ENCODE measurements around the gene USP3. TPM values are rescaled to one million over a fixed set of nuclear protein-coding genes. Genes with fewer than 3 reads are reported as not detected.

USP3 gene
- total and polyA plus RNA-seq, 5 experiments from 2014 or later = 31.6 to 136 (median 42.9) TPM

DNA sequence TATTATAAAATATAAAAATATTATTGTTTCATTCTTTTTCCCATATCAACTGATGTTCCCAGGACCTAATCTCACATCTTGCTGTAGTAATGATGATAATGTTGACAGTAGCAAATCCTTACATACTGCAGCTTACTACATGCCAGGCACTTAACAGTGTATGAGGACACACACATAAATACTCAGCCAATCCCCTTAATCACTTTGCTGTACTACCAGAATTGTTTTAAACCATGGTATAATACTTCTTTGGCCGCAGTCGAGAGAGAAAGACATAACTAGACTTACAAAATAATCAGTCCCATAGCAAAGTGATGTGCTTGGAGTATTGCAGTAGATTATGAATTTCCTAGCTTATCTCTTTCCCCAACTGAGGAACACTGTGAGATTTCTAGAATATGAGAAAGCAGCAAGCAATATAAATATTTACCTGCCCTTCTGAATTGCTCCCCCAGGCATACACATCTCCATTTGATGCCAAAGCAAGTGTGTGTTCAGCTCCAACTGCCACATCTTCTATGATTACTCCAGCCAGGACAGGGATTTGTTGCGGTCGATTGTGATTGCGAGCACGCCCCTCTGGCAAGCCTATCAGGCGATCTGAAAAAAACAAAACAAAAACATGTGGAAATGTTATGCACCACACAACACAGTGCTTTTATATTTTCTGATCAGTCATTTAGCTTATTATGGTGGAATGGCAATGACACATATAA is 125.8 kb downstream of the USP3 start:
- peak overlapping the region in 3 of 10 donors; percentile 34 to 67 (median 54) for H3K27ac Mint-ChIP-seq
- H3K9me3 Mint-ChIP-seq = no peaks in the 10 kb centered on the region
- ATAC-seq (no peak), DNase-seq (no peak)
- no peaks in the 10 kb centered on the region for H3K27me3 Mint-ChIP-seq
- H3K4me3 Mint-ChIP-seq = no peak overlapping the region
- H3K36me3 Mint-ChIP-seq = peaks cover 16 to 94% (median 49%) of the 10 kb centered on the region in 3 donors
- no peaks in the 10 kb centered on the region for H3K4me1 Mint-ChIP-seq
- POLR2A ChIA-PET = no interaction called here

DNA sequence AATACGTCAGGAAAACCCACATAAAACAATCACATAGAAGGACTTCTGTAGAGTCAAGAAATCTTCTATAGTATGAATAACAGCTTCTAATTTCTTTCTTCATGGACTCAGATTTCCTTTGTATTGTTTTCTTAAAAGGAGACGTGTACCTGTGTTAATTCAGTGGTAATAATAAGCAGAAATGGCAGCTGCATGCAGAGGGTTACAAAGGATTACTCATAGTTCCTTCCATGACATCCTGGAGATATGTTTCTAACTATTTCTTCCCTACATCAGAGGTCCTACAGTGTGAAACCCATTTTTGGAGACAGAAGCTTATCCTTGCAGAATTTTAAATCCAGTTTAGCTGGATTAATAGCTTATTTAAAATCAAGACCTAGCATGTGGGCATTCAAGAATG is 128.9 kb downstream of the USP3 start:
- H3K4me3 Mint-ChIP-seq = no peak overlapping the region
- H3K9me3 Mint-ChIP-seq = no peaks in the 10 kb centered on the region
- H3K27me3 Mint-ChIP-seq = no peaks in the 10 kb centered on the region
- ATAC-seq (no peak), DNase-seq (no peak)
- peaks cover 16 to 94% (median 46%) of the 10 kb centered on the region in 3 donors for H3K36me3 Mint-ChIP-seq
- peaks cover 0 to 1% (median 0%) of the 10 kb centered on the region in 4 donors for H3K4me1 Mint-ChIP-seq
- POLR2A ChIA-PET = no interaction called here
- peak overlapping the region in 2 of 10 donors; percentile 25 to 61 for H3K27ac Mint-ChIP-seq

DNA sequence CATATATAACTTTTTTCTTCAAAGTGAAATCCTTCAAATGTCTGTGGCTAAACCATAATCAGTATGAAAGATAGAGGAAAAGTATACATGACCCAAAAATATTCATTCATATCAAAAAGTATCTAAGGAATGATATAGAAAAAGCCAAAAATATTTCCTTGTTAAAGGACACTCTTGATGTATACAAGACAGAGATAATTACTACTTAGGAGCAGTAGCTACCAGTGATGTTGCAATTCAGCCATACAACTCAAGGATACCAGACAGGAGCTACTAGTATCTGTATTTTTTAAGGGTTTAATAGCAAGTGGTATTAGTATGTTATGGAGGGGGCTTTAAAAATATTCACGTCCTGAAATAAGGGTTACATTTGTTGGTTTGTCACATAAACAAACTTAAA is 129.8 kb downstream of the USP3 start:
- Mint-ChIP-seq H3K27me3 (no peaks in the 10 kb centered on the region), H3K4me3 (no peak overlapping the region), H3K36me3 (peaks cover 16 to 90% (median 45%) of the 10 kb centered on the region in 3 donors), H3K27ac (peak overlapping the region in 3 of 10 donors; percentile 13 to 79 (median 48)), H3K4me1 (peaks cover 0 to 1% (median 0%) of the 10 kb centered on the region in 4 donors), H3K9me3 (no peaks in the 10 kb centered on the region)
- no peak for ATAC-seq
- POLR2A ChIA-PET = no interaction called here
- no peak for DNase-seq

DNA sequence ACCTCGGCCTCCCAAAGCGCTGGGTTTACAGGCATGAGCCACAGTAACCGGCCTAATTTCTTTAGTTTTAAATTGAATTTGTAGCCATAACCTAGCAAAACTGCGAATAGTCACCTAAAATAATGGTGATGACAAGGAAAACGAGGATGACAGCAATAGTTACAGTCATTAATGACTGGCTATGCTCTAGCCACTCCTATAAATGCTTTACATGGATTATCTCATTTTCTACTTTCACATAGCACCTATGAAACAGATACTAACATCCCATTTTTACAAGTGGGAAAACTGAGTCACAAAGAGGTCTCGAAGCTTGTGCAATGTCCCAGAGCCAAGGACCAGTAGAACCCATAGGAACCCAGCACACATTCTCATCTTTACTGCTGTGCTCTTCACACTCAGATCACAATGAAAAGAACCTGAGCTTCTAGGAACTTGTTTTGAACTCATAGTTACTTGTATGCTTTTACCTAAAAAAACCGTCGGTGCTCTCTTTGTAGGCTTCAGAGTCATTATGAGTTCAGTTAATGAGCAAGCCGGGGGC is 132.2 kb downstream of the USP3 start:
- DNase-seq = no peak
- peaks cover 9 to 86% (median 43%) of the 10 kb centered on the region in 3 donors for H3K36me3 Mint-ChIP-seq
- no peak overlapping the region for H3K4me3 Mint-ChIP-seq
- H3K27ac Mint-ChIP-seq = peak overlapping the region in 2 of 10 donors; percentile 41 to 74
- H3K27me3 Mint-ChIP-seq = no peaks in the 10 kb centered on the region
- H3K9me3 Mint-ChIP-seq = no peaks in the 10 kb centered on the region
- no peak for ATAC-seq
- H3K4me1 Mint-ChIP-seq = peaks cover 0 to 1% (median 0%) of the 10 kb centered on the region in 4 donors
- POLR2A ChIA-PET = interaction anchor here (1.0 kb wide), 1 partner anchor 12 kb away, joined by 3 read pairs; no protein-coding TSS in a partner anchor

DNA sequence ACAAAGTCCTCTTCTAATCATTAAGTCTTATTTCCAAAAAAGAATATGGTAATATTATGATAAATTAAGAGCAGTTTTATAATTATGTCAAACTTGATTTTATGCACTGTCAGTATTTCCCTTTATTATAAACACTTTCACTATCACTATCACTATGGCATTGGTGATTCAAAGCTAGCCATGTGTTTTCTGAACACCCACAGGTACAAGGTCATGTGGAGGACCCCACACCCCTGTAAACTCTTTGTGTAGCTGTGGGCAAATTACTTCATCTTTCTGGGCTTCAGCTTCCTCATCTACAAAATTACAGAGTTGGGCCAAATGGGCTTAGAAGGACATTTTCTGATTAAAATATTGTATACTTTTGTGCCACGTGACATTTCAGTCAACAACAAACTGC is 134.4 kb downstream of the USP3 start:
- POLR2A ChIA-PET = interaction anchor here (0.5 kb wide), 1 partner anchor 185 kb away, joined by 3 read pairs; no protein-coding TSS in a partner anchor
- ATAC-seq (no peak), DNase-seq (no peak)
- Mint-ChIP-seq H3K4me3 (no peak overlapping the region), H3K36me3 (peaks cover 9 to 83% (median 39%) of the 10 kb centered on the region in 3 donors), H3K9me3 (no peaks in the 10 kb centered on the region), H3K4me1 (peaks cover 0 to 1% (median 0%) of the 10 kb centered on the region in 4 donors), H3K27me3 (no peaks in the 10 kb centered on the region), H3K27ac (peak overlapping the region in 5 of 10 donors; percentile 20 to 56 (median 42))

DNA sequence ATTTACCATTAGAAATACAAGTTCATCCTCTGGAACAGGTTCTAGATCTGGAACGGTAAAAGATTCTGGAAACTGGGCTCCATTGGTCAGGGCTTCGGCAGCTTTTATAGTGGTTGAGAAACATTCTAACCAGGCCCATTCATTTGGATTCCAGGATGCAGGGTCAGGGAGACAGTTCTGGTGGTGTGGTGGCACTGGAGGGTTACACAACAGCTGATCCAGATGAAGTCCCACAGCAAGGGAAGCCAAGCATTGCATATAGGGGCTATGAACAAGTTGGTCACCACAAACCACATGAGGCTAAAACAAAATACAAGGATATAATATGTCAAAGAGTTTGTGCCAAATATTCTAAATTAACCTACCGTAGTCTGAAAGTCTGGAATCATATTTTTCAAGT is 135.8 kb downstream of the USP3 start:
- H3K27ac Mint-ChIP-seq = peak overlapping the region in 3 of 10 donors; percentile 16 to 60 (median 36)
- peaks cover 5 to 84% (median 43%) of the 10 kb centered on the region in 3 donors for H3K36me3 Mint-ChIP-seq
- ATAC-seq (no peak), DNase-seq (no peak)
- POLR2A ChIA-PET = no interaction called here
- no peak overlapping the region for H3K4me3 Mint-ChIP-seq
- H3K27me3 Mint-ChIP-seq = no peaks in the 10 kb centered on the region
- H3K9me3 Mint-ChIP-seq = no peaks in the 10 kb centered on the region
- peaks cover 0 to 1% (median 0%) of the 10 kb centered on the region in 4 donors for H3K4me1 Mint-ChIP-seq

Other genes with a start within 250 kb of the USP3 start
- 10 to 100 TPM; 27.0 to 28.5 TPM for gene APH1B, start 227.0 kb upstream of the USP3 start, total RNA-seq
- 10 to 100 TPM in 2 of 3 donors, 1 to 10 TPM in 1; 8.3 to 14.3 (median 11.1) TPM for gene APH1B, start 227.0 kb upstream of the USP3 start, polyA plus RNA-seq
- not detected for gene CA12, start 122.7 kb upstream of the USP3 start, total RNA-seq
- gene CA12, start 122.7 kb upstream of the USP3 start, polyA plus RNA-seq = not detected
- 1 to 10 TPM; 2.1 to 2.7 TPM for gene FBXL22, start 92.8 kb downstream of the USP3 start, total RNA-seq
- 1 to 10 TPM; 1.5 to 2.0 (median 1.6) TPM for gene FBXL22, start 92.8 kb downstream of the USP3 start, polyA plus RNA-seq

All from naive thymus-derived CD8-positive, alpha-beta T cell (primary cell).